Right ventricle myocardium superior (tissue), 1 donor: ENCODE results near the gene MYO7B. TPM values are rescaled to one million over a fixed set of nuclear protein-coding genes. Genes with fewer than 3 reads are reported as not detected.

Source experiments
- ATAC-seq: fragments of 200-7000 bp; cut with Tn5 transposase; one replicate; pipeline ENCODE4 v1.9.1; 2020; ENCODE audit warnings: mild to moderate bottlenecking; ENCODE audit not compliant: poor library complexity
- DNase-seq: peaks from one replicate; pipeline ENCODE4 v3.0.0-alpha.2; 2020
- intact Hi-C: fragments of 100-400 bp; cut with DNase I; formaldehyde crosslinking; loops from one replicate; pipeline ENCODE4 v1.11.2; 2022
- total RNA-seq: library from RNA; stranded (reverse); fragmentation: NEBNext Ultra II Directional; extraction: Animal tissue kit (Norgen Biotek cat#: 25700); gene quantifications from one replicate; pipeline ENCODE4 v1.2.1, GENCODE V29; 2021
- donor health status: DM: no; HTN: yes; CAD: no; lungs with severe emphysema.

MYO7B gene
- total RNA-seq, 1 donor from 2014 or later = 0.32 TPM

GRCh38 chr2:127580167-127581049 lies 44.9 kb downstream of the MYO7B start:
- no peak for DNase-seq
- intact Hi-C loops = no loop called here
- ATAC-seq = no peak

DNA sequence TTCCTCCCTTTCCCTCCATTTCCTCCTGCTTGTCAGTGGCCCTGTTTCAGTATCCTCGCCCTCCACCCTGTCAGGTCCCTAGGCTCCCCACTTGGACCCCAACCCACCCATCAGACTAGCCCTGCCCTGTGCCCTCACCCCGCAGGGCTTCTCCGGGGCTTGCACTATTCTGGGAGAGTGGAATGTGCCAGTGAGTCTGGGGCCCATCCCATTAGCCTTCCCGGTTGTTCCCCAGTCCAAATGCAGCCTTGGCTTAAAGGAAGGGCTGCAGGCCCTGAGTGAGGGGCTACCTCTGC lies 45.5 kb downstream of the MYO7B start:
- intact Hi-C loops = no loop called here
- ATAC-seq (no peak), DNase-seq (no peak)

- intact Hi-C loops = no loop called here
- DNase-seq (no peak), ATAC-seq (no peak)
Observed at GRCh38 chr2:127581516-127582490, 46.3 kb downstream of the MYO7B start.

GRCh38 chr2:127582863-127583861 lies 47.7 kb downstream of the MYO7B start:
- DNase-seq (no peak), ATAC-seq (no peak)
- intact Hi-C loops = no loop called here

- DNase-seq (no peak), ATAC-seq (no peak)
- intact Hi-C loops = no loop called here
Observed at GRCh38 chr2:127584047-127584446, 48.6 kb downstream of the MYO7B start.

DNA sequence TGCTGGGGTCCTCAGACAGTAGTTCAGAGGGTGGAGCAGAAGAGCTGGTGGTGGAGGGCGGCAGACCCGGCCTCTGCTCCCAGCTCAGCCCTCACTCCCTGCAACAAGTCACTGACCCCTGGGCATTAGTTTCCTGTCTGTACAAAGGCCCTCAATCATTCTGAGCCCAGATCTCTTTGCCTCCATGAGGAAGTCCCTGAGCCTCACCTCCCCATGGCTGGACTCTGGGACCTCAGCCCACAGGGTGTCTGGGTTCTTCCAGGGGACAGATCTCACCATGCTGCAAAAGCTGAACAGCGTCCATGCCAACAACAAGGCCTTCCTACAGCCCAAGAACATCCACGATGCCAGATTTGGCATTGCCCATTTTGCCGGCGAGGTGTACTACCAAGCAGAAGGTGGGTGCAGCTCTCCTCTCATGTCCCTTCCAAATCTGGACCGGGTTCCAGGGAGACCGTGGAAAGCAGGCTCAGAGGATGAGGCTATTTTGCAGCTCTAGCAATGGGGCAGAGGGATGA lies 49.1 kb downstream of the MYO7B start:
- DNase-seq (no peak), ATAC-seq (no peak)
- intact Hi-C loops = no loop called here

- intact Hi-C loops = no loop called here
- DNase-seq (no peak), ATAC-seq (no peak)
Observed at GRCh38 chr2:127585270-127585807, 49.9 kb downstream of the MYO7B start.

DNA sequence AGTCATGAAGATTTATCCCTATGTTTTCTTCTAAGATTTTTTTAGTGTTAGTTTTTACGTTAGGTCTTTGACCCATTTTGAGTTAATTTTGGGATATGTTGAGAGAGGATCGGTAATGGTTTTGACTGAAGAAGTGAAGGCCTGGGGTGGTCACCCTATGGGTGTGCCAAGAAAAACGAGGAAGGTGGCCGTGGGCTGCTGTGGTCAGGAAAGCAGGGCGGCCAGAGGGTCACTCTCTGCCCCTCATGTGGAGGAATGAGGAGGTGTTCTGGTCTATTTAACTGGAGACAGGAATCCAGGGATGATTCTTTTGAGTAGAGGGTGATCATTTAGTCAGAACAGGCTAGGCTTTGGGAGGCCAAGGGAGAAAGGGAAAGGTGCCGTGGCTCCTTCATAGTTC lies 50.7 kb downstream of the MYO7B start:
- ATAC-seq = no peak
- intact Hi-C loops = no loop called here
- no peak for DNase-seq

- intact Hi-C loops = no loop called here
- no peak for DNase-seq
- ATAC-seq = no peak
Observed at GRCh38 chr2:127586746-127587295, 51.3 kb downstream of the MYO7B start.

DNA sequence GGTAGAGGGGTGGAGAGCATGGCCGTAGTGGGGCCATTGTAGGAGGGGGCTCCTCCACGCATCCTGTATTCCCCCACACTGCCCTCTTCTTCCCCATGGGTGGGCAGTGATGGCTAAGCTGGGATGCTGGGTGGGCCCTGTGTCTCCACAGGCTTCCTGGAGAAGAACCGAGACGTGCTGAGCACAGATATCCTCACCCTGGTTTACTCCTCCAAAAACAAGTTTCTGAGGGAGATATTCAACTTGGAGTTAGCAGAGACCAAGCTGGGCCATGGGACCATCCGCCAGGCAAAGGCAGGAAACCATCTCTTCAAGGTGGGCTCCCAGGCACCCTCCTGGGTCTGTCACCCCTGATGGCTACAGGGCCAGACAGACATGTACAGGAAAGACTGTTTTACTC lies 52.8 kb downstream of the MYO7B start:
- ATAC-seq (no peak), DNase-seq (no peak)
- intact Hi-C loops = no loop called here

- no peak for ATAC-seq
- intact Hi-C loops = no loop called here
- no peak for DNase-seq
Observed at GRCh38 chr2:127589358-127589757, 53.9 kb downstream of the MYO7B start.

DNA sequence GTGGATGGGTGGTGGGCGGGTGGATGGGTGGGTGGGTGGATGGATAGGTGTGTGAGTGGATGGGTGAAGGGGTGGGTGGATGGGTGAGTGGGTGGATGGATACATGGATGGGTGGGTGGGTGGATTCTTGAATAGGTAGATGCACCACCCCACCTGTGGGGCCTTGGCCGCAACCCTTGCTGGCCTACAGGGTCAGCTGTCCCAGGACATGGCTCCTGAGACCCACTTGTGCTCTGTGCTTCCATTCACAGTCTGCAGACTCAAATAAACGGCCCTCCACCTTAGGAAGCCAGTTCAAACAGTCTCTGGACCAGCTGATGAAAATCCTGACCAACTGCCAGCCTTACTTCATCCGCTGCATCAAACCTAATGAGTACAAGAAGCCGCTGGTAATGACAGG lies 54.4 kb downstream of the MYO7B start:
- intact Hi-C loops = loop anchor here (10.0 kb wide), 1 partner anchor 105 kb away; no protein-coding TSS in a partner anchor
- ATAC-seq (no peak), DNase-seq (no peak)

DNA sequence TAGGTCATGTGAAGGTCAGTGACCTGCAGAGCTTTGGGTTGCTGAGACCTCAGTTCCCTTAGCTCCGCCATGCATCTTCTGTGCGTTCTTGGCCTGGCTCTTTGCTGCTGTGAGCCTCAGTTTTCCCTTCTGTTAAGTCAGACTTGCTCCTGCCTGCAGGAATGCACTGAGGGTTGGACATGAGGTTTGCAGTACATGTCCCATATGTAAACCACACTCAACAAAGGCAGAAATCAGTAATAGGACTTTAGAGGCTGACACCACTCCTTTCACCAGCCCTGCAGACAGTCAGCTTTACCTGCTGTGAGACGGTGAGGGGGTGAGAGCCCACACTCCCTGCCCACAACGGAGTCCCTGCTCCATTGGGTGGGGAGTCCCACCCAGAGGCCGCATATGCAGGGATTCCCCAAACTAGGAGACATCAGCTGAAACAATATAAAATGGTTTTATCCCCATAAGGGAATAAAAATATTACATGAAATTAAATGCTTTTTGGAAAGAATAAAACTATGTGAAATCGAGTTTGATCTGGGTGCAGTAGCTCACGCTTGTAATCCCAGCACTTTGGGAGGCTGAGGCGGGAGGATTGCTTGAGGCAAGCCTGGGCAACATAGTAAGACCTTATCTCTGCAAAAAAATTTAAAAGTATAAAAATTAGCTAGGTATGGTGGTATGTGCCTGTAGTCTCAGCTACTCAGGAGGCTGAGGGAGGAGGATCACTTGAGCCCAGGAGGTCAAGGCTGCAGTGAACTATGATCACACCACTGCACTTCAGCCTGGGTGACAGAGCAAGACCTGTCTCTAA lies 55.1 kb downstream of the MYO7B start:
- intact Hi-C loops = loop anchor here (10.0 kb wide), 1 partner anchor 104 kb away; no protein-coding TSS in a partner anchor
- DNase-seq (no peak), ATAC-seq (no peak)

GRCh38 chr2:127591221-127591923 lies 55.9 kb downstream of the MYO7B start:
- ATAC-seq (peak; percentile 95), DNase-seq (peak; percentile 81)
- intact Hi-C loops = loop anchor here (10.0 kb wide), 1 partner anchor 103 kb away; no protein-coding TSS in a partner anchor

DNA sequence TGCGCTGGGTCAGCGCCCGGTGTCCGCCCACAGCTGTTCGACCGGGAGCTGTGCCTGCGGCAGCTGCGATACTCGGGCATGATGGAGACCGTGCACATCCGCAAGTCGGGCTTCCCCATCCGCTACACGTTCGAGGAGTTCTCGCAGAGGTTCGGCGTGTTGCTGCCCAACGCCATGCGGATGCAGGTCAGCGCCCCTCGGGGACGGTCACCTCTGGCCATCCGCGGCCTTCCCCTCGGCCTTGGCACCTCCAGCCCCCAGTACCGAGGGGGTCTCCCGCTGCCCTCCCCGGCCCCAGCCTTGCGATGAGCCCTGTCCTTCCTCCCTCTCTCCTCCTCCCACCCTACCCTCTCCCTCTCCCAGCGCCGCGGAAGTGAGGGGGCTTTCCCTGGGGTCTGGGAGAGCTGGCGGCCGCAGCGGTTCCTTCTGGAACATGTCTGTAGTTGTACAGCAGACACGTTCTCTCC lies 57.3 kb downstream of the MYO7B start:
- intact Hi-C loops = loop anchor here (10.0 kb wide), 1 partner anchor 102 kb away; no protein-coding TSS in a partner anchor
- DNase-seq (no peak), ATAC-seq (no peak)
